ENCODE data around the gene PROM2. TPM values are rescaled to one million over a fixed set of nuclear protein-coding genes. Genes with fewer than 3 reads are reported as not detected.
A peak's percentile ranks its signal among the peaks of the same experiment; 100 is the strongest.

The PROM2 gene
- total RNA-seq, 2 donors from 2014 or later, result 2.2 to 2.3 TPM

DNA sequence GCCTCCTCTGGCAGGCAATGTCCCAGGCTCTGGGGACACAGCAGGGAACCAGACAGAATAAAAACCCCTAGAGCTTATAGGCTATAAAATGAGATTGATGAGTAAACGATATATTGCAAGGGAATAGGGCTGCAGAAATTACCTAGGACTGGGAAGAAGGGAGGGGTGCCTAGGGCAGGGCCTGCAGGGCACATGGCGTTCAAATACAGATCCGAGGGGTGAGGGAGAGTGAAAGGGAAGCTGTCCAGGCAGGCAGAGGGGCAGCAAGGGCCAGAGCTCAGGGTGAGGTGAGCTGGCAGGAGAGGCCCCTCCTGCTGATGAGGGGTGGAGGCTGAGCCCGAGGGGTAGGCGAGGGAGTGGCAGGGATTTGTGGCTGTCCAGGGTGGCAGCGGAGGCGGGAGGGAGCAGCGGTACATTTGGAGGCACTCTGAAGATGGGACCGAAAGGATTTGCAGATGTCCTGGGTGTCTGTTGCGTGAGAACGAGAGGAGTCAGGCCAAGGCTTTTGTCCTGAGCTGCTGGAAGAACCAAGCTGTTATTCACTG lies 56.6 kb downstream of the PROM2 start:
- peaks cover under 1% of the 10 kb centered on the region for H3K9me3 ChIP-seq (ENCODE audit: control insufficient read depth, low read length)
- no peaks in the 10 kb centered on the region for H3K36me3 ChIP-seq (ENCODE audit: control insufficient read depth, insufficient read depth, low read length)
- Mint-ChIP-seq H3K27ac (no peak overlapping the region), H3K27me3 (ENCODE audit: insufficient read depth) (peaks cover 5% of the 10 kb centered on the region), H3K36me3 (ENCODE audit: low read depth) (no peaks in the 10 kb centered on the region), H3K4me3 (no peak overlapping the region), H3K4me1 (no peaks in the 10 kb centered on the region), H3K9me3 (no peaks in the 10 kb centered on the region)
- no peak for DNase-seq
- H3K27ac ChIP-seq (ENCODE audit: low read depth, low read length), result peak overlapping the region; percentile 38
- H3K4me3 ChIP-seq (ENCODE audit: low read length), result no peak overlapping the region
- H3K4me1 ChIP-seq (ENCODE audit: control insufficient read depth, insufficient read depth, low read length), result no peaks in the 10 kb centered on the region
- no peak overlapping the region for H3K9ac ChIP-seq (ENCODE audit: extremely low read depth, low read length, poor library complexity, severe bottlenecking)
- TF ChIP-seq, protein P1, sequence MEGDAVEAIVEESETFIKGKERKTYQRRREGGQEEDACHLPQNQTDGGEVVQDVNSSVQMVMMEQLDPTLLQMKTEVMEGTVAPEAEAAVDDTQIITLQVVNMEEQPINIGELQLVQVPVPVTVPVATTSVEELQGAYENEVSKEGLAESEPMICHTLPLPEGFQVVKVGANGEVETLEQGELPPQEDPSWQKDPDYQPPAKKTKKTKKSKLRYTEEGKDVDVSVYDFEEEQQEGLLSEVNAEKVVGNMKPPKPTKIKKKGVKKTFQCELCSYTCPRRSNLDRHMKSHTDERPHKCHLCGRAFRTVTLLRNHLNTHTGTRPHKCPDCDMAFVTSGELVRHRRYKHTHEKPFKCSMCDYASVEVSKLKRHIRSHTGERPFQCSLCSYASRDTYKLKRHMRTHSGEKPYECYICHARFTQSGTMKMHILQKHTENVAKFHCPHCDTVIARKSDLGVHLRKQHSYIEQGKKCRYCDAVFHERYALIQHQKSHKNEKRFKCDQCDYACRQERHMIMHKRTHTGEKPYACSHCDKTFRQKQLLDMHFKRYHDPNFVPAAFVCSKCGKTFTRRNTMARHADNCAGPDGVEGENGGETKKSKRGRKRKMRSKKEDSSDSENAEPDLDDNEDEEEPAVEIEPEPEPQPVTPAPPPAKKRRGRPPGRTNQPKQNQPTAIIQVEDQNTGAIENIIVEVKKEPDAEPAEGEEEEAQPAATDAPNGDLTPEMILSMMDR (conservative IDR thresholded peaks at IDR 0.05), result no peak
- 85 to 94% methylated on average over 5 to 11 of the region's 11 CpGs for WGBS, 2 experiments (ENCODE audit: insufficient coverage in 1 of 2, insufficient read length in 1 of 2)
- no peaks in the 10 kb centered on the region for H3K27me3 ChIP-seq (ENCODE audit: control insufficient read depth, insufficient read depth, low read length, poor library complexity, severe bottlenecking)

DNA sequence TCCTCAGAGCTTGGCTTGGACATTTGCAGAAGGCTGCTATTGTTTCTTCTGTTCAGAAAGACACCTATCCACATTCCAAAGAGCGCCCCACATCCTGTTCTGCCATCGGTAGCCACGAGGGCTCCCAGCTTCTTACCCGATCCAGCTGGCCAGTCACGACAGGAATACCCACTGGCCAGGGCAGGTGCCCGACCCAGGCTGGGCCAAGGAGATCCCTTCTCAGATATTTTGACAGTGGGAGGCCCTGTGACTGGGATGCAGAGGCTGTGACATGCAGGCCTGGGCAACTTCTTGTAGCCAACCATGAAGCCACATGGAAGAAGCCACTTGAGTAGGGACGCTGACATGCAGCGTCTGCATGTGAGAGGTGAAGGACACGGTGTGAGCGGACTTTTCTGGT lies 57.4 kb downstream of the PROM2 start:
- Mint-ChIP-seq H3K36me3 (ENCODE audit: low read depth) (no peaks in the 10 kb centered on the region), H3K4me1 (no peaks in the 10 kb centered on the region), H3K27me3 (ENCODE audit: insufficient read depth) (peaks cover 8% of the 10 kb centered on the region), H3K9me3 (no peaks in the 10 kb centered on the region), H3K4me3 (no peak overlapping the region), H3K27ac (no peak overlapping the region)
- WGBS, 2 experiments (ENCODE audit: insufficient coverage in 1 of 2, insufficient read length in 1 of 2), result 93 to 100% methylated on average over 1 to 10 of the region's 10 CpGs
- H3K4me1 ChIP-seq (ENCODE audit: control insufficient read depth, insufficient read depth, low read length), result no peaks in the 10 kb centered on the region
- no peak overlapping the region for H3K4me3 ChIP-seq (ENCODE audit: low read length)
- H3K9me3 ChIP-seq (ENCODE audit: control insufficient read depth, low read length), result no peaks in the 10 kb centered on the region
- TF ChIP-seq, protein P1 (conservative IDR thresholded peaks at IDR 0.05), result no peak
- no peaks in the 10 kb centered on the region for H3K27me3 ChIP-seq (ENCODE audit: control insufficient read depth, insufficient read depth, low read length, poor library complexity, severe bottlenecking)
- no peak overlapping the region for H3K27ac ChIP-seq (ENCODE audit: low read depth, low read length)
- DNase-seq, result no peak
- no peak overlapping the region for H3K9ac ChIP-seq (ENCODE audit: extremely low read depth, low read length, poor library complexity, severe bottlenecking)
- no peaks in the 10 kb centered on the region for H3K36me3 ChIP-seq (ENCODE audit: control insufficient read depth, insufficient read depth, low read length)

DNA sequence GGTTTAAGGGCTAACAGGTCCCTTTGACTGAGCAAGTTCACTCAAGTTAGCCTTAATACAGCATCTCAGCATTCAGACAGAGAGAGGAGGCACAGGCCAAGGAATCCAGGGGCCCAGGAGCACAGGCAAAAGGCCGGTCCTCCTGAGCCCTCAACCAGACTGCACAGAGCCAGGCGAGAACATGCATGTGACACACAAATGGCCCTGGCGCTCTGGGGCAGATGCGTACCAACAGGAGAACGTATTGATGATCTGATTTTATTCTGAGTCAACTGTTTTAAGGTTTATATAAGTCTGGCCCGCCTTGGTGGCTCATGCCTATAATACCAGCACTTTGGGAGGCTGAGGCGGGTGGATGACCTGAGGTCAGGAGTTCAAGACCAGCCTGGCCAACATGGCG lies 57.8 kb downstream of the PROM2 start:
- no peak overlapping the region for H3K27ac Mint-ChIP-seq
- Histone ChIP-seq H3K27me3 (ENCODE audit: control insufficient read depth, insufficient read depth, low read length, poor library complexity, severe bottlenecking) (no peaks in the 10 kb centered on the region), H3K27ac (ENCODE audit: low read depth, low read length) (no peak overlapping the region), H3K9me3 (ENCODE audit: control insufficient read depth, low read length) (no peaks in the 10 kb centered on the region), H3K4me1 (ENCODE audit: control insufficient read depth, insufficient read depth, low read length) (no peaks in the 10 kb centered on the region), H3K4me3 (ENCODE audit: low read length) (no peak overlapping the region), H3K36me3 (ENCODE audit: control insufficient read depth, insufficient read depth, low read length) (no peaks in the 10 kb centered on the region), H3K9ac (ENCODE audit: extremely low read depth, low read length, poor library complexity, severe bottlenecking) (no peak overlapping the region)
- no peaks in the 10 kb centered on the region for H3K36me3 Mint-ChIP-seq (ENCODE audit: low read depth)
- no peaks in the 10 kb centered on the region for H3K4me1 Mint-ChIP-seq
- H3K4me3 Mint-ChIP-seq, result no peak overlapping the region
- no peaks in the 10 kb centered on the region for H3K9me3 Mint-ChIP-seq
- no peak for DNase-seq
- 91 to 97% methylated on average over 8 of the region's 8 CpGs for WGBS, 2 experiments (ENCODE audit: insufficient coverage in 1 of 2, insufficient read length in 1 of 2)
- peaks cover 11% of the 10 kb centered on the region for H3K27me3 Mint-ChIP-seq (ENCODE audit: insufficient read depth)
- TF ChIP-seq, protein P1 (conservative IDR thresholded peaks at IDR 0.05), result no peak
